Thoracic aorta (tissue), 2 donors: ENCODE data around the gene TCF4. TPM values are rescaled to one million over a fixed set of nuclear protein-coding genes. Genes with fewer than 3 reads are reported as not detected.

Experiments used
- ATAC-seq: fragments of 150-250 bp; one replicate; pipeline ENCODE4 v1.8.0; 2017; ENCODE audit warnings: low read depth; ENCODE audit not compliant: insufficient number of reproducible peaks, low FRiP score
- DNase-seq: peaks from one replicate; pipeline ENCODE4 v3.0.0-alpha.2; 2020; ENCODE audit warnings: low spot score
- H3K27ac ChIP-seq, 2 donors: fragments of 200-600 bp; sonication (generic); 1 replicate in 1 of 2; 2 replicates in 1 of 2; pipeline ENCODE4 v1.5.1; 2016; ENCODE audit warnings: mild to moderate bottlenecking in 2 of 2, moderate library complexity in 2 of 2
- H3K27me3 ChIP-seq: fragments of 200-600 bp; sonication (generic); replicated peaks from 2 replicates; pipeline ENCODE4 v1.6.0; 2016; ENCODE audit warnings: mild to moderate bottlenecking; ENCODE audit not compliant: insufficient read depth
- H3K36me3 ChIP-seq: fragments of 200-600 bp; sonication (generic); one replicate; pipeline ENCODE4 v1.5.1; 2016
- H3K4me1 ChIP-seq, 2 donors: fragments of 200-600 bp; sonication (generic); 1 replicate in 1 of 2; 2 replicates in 1 of 2; pipeline versions ENCODE4 v1.5.1 to v1.6.0; 2016; ENCODE audit warnings: low read depth in 2 of 2, mild to moderate bottlenecking in 1 of 2; ENCODE audit not compliant: control insufficient read depth in 1 of 2
- H3K4me3 ChIP-seq: fragments of 200-600 bp; sonication (generic); 2 replicates; pipeline ENCODE4 v1.5.1; 2016; ENCODE audit warnings: mild to moderate bottlenecking
- H3K9me3 ChIP-seq: fragments of 200-600 bp; sonication (generic); 2 replicates; pipeline ENCODE4 v1.5.1; 2016
- total RNA-seq, 2 donors: library from RNA; depleted of rRNA; stranded (reverse); fragments of >200 nt; gene quantifications; one replicate each; pipeline versions ENCODE4 v1.1.0 to v1.2.3, GENCODE V29; 2016
- TF ChIP-seq, protein P1 (sequence below): fragments of 200-600 bp; sonication (generic); IDR thresholded peaks from one replicate; pipeline ENCODE4 v1.5.1; 2019; ENCODE audit warnings: antibody characterized with exemption

The TCF4 gene
- total RNA-seq, 2 donors from 2014 or later: 178 to 267 TPM

GRCh38 chr18:55629133-55629532, 41.1 kb upstream of the TCF4 start:
- H3K27ac ChIP-seq: no peak overlapping the region
- no peak for ATAC-seq
- DNase-seq: no peak
- H3K4me1 ChIP-seq: no peaks in the 10 kb centered on the region
- H3K9me3 ChIP-seq: no peaks in the 10 kb centered on the region
- TF ChIP-seq, protein P1, sequence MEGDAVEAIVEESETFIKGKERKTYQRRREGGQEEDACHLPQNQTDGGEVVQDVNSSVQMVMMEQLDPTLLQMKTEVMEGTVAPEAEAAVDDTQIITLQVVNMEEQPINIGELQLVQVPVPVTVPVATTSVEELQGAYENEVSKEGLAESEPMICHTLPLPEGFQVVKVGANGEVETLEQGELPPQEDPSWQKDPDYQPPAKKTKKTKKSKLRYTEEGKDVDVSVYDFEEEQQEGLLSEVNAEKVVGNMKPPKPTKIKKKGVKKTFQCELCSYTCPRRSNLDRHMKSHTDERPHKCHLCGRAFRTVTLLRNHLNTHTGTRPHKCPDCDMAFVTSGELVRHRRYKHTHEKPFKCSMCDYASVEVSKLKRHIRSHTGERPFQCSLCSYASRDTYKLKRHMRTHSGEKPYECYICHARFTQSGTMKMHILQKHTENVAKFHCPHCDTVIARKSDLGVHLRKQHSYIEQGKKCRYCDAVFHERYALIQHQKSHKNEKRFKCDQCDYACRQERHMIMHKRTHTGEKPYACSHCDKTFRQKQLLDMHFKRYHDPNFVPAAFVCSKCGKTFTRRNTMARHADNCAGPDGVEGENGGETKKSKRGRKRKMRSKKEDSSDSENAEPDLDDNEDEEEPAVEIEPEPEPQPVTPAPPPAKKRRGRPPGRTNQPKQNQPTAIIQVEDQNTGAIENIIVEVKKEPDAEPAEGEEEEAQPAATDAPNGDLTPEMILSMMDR: no peak
- no peaks in the 10 kb centered on the region for H3K36me3 ChIP-seq
- no peaks in the 10 kb centered on the region for H3K27me3 ChIP-seq
- H3K4me3 ChIP-seq: no peak overlapping the region

DNA sequence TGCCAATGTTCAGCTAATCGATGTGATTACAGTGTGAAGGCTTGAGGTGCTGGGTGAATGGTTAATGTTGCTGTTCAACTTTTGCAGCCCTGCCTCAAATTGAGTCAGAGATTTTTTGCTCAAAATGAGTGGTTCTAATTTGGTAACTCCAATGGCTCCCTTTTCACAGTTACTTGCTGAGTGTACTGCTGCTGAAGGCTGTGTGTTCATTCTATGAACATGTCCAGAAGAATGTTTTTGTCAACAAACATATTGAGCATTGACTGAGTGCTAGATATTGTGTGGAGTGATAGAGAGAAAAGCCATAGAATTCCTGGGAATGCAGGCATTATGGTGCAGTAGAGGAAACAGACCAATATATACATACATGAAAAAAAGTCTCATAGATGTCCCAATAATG, 39.0 kb upstream of the TCF4 start:
- Histone ChIP-seq H3K9me3 (no peaks in the 10 kb centered on the region), H3K4me1 (no peaks in the 10 kb centered on the region), H3K27ac (no peak overlapping the region), H3K4me3 (no peak overlapping the region), H3K27me3 (no peaks in the 10 kb centered on the region), H3K36me3 (no peaks in the 10 kb centered on the region)
- DNase-seq: no peak
- ATAC-seq: no peak
- TF ChIP-seq, protein P1: no peak

DNA sequence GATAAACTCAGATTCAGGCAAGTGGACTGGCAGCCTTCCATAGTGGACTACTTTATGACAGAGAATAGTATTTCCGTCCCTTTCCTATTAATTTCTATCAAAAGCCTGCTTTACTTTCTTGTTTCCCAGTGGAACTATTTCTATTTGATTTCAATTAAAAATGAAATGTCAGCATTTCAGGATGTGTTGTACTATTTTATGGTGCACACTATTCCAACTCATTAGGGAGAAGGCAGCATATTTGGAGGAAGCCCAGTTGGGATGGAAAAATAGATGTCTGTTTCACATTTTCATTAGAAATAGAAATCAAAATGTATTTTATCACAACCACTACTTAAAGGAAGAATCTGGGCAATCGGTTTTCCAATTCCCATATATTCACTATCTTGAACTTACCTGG, 37.9 kb upstream of the TCF4 start:
- ATAC-seq (no peak), DNase-seq (no peak)
- no peaks in the 10 kb centered on the region for H3K27me3 ChIP-seq
- no peaks in the 10 kb centered on the region for H3K4me1 ChIP-seq
- H3K4me3 ChIP-seq: no peak overlapping the region
- H3K9me3 ChIP-seq: no peaks in the 10 kb centered on the region
- no peak overlapping the region for H3K27ac ChIP-seq
- TF ChIP-seq, protein P1: no peak
- no peaks in the 10 kb centered on the region for H3K36me3 ChIP-seq

DNA sequence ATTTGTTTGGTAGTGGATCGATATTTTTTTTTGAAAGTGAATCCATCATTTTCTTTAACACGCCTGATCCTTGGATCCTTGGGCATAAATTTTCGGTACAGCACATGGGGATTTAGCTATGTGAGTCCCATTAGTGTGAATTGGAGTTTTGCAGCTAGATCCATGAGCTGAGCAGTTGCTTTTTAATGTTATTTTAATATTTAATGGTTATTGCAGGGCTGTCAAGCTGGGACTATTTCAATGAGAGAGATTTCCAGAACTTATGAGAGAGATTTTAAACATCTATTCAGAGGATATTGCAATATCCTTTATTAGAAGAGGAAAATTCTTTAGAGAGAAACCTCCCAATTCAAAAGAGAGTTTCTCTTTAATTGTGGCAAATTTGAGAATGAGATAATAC, 35.6 kb upstream of the TCF4 start:
- Histone ChIP-seq H3K4me3 (no peak overlapping the region), H3K4me1 (no peaks in the 10 kb centered on the region), H3K27me3 (no peaks in the 10 kb centered on the region), H3K36me3 (no peaks in the 10 kb centered on the region), H3K9me3 (no peaks in the 10 kb centered on the region), H3K27ac (no peak overlapping the region)
- no peak for ATAC-seq
- TF ChIP-seq, protein P1: no peak
- no peak for DNase-seq

- Histone ChIP-seq H3K36me3 (no peaks in the 10 kb centered on the region), H3K4me1 (no peaks in the 10 kb centered on the region), H3K4me3 (no peak overlapping the region), H3K27ac (no peak overlapping the region), H3K27me3 (no peaks in the 10 kb centered on the region), H3K9me3 (no peaks in the 10 kb centered on the region)
- DNase-seq (no peak), ATAC-seq (no peak)
- TF ChIP-seq, protein P1: no peak
These were observed 22.5 kb upstream of the TCF4 start for GRCh38 chr18:55610506-55610905.
